OCI-LY1 (cell line): ENCODE measurements around the gene MPPED2.

Source experiments
- H2AFZ ChIP-seq: fragments of 200-600 bp; sonication (generic), shearing (Covaris generic); 2 replicates; pipeline ENCODE4 v1.6.0; 2014; ENCODE audit warnings: antibody characterized with exemption, mild to moderate bottlenecking, low read length
- H3F3A ChIP-seq: fragments of 200-600 bp; sonication (generic), shearing (Covaris generic); 2 replicates; pipeline ENCODE4 v1.6.0; 2014; ENCODE audit warnings: mild to moderate bottlenecking, antibody characterized with exemption, low read length, moderate library complexity; ENCODE audit not compliant: insufficient read depth
- H3K27ac ChIP-seq: fragments of 200-600 bp; sonication (generic); 2 replicates; pipeline ENCODE4 v1.5.1; 2014; ENCODE audit warnings: low read length, mixed run types, mild to moderate bottlenecking, low read depth; ENCODE audit not compliant: poor library complexity, severe bottlenecking
- H3K27me3 ChIP-seq: fragments of 200-600 bp; sonication (generic); 2 replicates; pipeline ENCODE4 v1.6.0; 2014; ENCODE audit warnings: antibody characterized with exemption, mild to moderate bottlenecking, low read length, moderate library complexity; ENCODE audit not compliant: insufficient read depth
- H3K36me3 ChIP-seq: fragments of 200-600 bp; sonication (generic); 2 replicates; pipeline ENCODE4 v1.6.1; 2014; ENCODE audit warnings: mild to moderate bottlenecking, antibody characterized with exemption, low read length, moderate library complexity, mixed read lengths; ENCODE audit not compliant: insufficient read depth
- H3K4me1 ChIP-seq: fragments of 200-600 bp; sonication (generic); 2 replicates; pipeline ENCODE4 v1.5.1; 2014; ENCODE audit warnings: mild to moderate bottlenecking, low read length, moderate library complexity; ENCODE audit not compliant: insufficient read depth, severe bottlenecking
- H3K4me2 ChIP-seq: fragments of 200-600 bp; sonication (generic), shearing (Covaris generic); 2 replicates; pipeline ENCODE4 v1.6.1; 2014; ENCODE audit warnings: low read length
- H3K4me3 ChIP-seq: fragments of 200-600 bp; sonication (generic); 2 replicates; pipeline ENCODE4 v1.5.1; 2014; ENCODE audit warnings: low read length, low read depth, mild to moderate bottlenecking, mixed read lengths; ENCODE audit not compliant: poor library complexity, severe bottlenecking
- H3K79me2 ChIP-seq: fragments of 200-600 bp; shearing (Covaris generic); 2 replicates; pipeline ENCODE4 v1.6.1; 2016; ENCODE audit warnings: mixed run types, low read length, mixed read lengths; ENCODE audit not compliant: insufficient read depth
- H3K9ac ChIP-seq: fragments of 200-600 bp; sonication (generic), shearing (Covaris generic); 2 replicates; pipeline ENCODE4 v1.6.1; 2014; ENCODE audit warnings: mild to moderate bottlenecking, low read length, mixed read lengths
- H3K9me2 ChIP-seq: fragments of 200-600 bp; sonication (generic), shearing (Covaris generic); 2 replicates; pipeline ENCODE4 v1.6.1; 2014; ENCODE audit warnings: low read depth, mild to moderate bottlenecking, low read length, mixed read lengths
- H3K9me3 ChIP-seq: fragments of 200-600 bp; shearing (Covaris generic); 2 replicates; pipeline ENCODE4 v1.6.1; 2014; ENCODE audit warnings: low read length, mixed read lengths
- H4K20me1 ChIP-seq: fragments of 200-600 bp; sonication (generic), shearing (Covaris generic); 2 replicates; pipeline ENCODE4 v1.6.0; 2016; ENCODE audit warnings: mild to moderate bottlenecking, low read length; ENCODE audit not compliant: insufficient read depth
- EZH2 ChIP-seq: fragments of 200-600 bp; sonication (generic), shearing (Covaris generic); IDR thresholded peaks from 2 replicates; pipeline ENCODE4 v1.8.0; 2017; ENCODE audit warnings: borderline replicate concordance, mixed run types, mild to moderate bottlenecking, antibody characterized with exemption, low read length, moderate library complexity, mixed read lengths
- TF ChIP-seq, protein P1 (sequence below): fragments of 200-600 bp; sonication (generic), shearing (Covaris generic); IDR thresholded peaks from 2 replicates; pipeline ENCODE4 v1.5.1; 2017; ENCODE audit warnings: mild to moderate bottlenecking, antibody characterized with exemption, low read length, moderate library complexity, mixed read lengths

Gene MPPED2

DNA sequence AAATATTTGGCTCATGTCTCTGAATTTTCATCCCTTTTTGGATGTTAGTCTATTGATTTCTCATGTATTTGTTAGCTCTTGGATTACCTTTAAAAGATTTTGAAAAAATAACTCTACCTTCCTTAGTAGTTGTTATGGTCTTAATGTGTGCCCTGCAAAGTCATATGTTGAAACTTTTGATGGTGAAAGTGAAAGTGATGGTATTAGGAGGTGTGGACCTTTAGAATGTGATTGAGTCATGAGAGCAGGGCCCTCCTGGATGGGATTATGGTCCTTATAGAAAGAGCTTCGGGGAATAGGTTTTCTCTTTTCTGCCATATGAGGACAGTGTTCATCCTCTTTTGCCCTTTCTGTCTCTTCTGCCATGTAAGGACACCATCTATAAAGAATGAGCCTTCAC lies 33.6 kb upstream of the MPPED2 start:
- TF ChIP-seq, protein P1, sequence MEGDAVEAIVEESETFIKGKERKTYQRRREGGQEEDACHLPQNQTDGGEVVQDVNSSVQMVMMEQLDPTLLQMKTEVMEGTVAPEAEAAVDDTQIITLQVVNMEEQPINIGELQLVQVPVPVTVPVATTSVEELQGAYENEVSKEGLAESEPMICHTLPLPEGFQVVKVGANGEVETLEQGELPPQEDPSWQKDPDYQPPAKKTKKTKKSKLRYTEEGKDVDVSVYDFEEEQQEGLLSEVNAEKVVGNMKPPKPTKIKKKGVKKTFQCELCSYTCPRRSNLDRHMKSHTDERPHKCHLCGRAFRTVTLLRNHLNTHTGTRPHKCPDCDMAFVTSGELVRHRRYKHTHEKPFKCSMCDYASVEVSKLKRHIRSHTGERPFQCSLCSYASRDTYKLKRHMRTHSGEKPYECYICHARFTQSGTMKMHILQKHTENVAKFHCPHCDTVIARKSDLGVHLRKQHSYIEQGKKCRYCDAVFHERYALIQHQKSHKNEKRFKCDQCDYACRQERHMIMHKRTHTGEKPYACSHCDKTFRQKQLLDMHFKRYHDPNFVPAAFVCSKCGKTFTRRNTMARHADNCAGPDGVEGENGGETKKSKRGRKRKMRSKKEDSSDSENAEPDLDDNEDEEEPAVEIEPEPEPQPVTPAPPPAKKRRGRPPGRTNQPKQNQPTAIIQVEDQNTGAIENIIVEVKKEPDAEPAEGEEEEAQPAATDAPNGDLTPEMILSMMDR, result no peak
- no peak for TF ChIP-seq EZH2
- no peaks in the 10 kb centered on the region for H3K9me3 ChIP-seq
- no peak overlapping the region for H3K27ac ChIP-seq
- no peaks in the 10 kb centered on the region for H3K27me3 ChIP-seq
- H3F3A ChIP-seq, result no peaks in the 10 kb centered on the region
- H3K9ac ChIP-seq, result no peak overlapping the region
- no peaks in the 10 kb centered on the region for H3K79me2 ChIP-seq
- H3K36me3 ChIP-seq, result no peaks in the 10 kb centered on the region
- no peak overlapping the region for H2AFZ ChIP-seq
- H3K4me1 ChIP-seq, result no peaks in the 10 kb centered on the region
- no peak overlapping the region for H3K4me2 ChIP-seq
- no peaks in the 10 kb centered on the region for H3K9me2 ChIP-seq
- no peak overlapping the region for H3K4me3 ChIP-seq
- no peaks in the 10 kb centered on the region for H4K20me1 ChIP-seq

- Histone ChIP-seq H3K9me3 (no peaks in the 10 kb centered on the region), H3K4me1 (no peaks in the 10 kb centered on the region), H3K9me2 (no peaks in the 10 kb centered on the region), H2AFZ (no peak overlapping the region), H3F3A (no peaks in the 10 kb centered on the region), H3K27me3 (no peaks in the 10 kb centered on the region), H3K79me2 (no peaks in the 10 kb centered on the region), H4K20me1 (no peaks in the 10 kb centered on the region), H3K4me3 (no peak overlapping the region), H3K4me2 (no peak overlapping the region), H3K27ac (no peak overlapping the region), H3K36me3 (no peaks in the 10 kb centered on the region), H3K9ac (no peak overlapping the region)
- no peak for TF ChIP-seq EZH2
- TF ChIP-seq, protein P1, result no peak
These were observed 31.6 kb upstream of the MPPED2 start for GRCh38 chr11:30617762-30618161.

DNA sequence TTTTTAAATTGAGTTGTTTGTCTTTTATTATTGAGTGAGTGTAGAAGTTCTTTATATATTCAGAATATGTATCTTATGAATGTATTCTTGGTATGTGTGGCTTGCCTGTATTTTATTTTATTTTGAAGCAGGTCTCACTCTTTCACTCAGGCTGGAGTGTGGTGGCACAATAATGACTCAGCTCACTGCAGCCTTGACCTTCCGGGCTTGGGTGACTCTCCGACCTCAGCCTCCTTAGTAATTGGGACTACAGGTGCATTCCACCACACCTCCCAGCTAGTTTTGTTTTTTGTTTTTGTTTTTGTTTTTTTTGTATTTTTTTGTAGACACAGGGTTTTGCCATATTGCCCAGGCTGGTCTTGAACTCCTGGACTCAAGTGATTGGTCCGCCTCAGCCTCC lies 24.5 kb upstream of the MPPED2 start:
- H3K9me3 ChIP-seq, result no peaks in the 10 kb centered on the region
- TF ChIP-seq, protein P1, result no peak
- H3K9me2 ChIP-seq, result no peaks in the 10 kb centered on the region; the same call in 1 of the 2 replicates

More for the DNA sequence above, 24.5 kb upstream of the MPPED2 start:
- no peak overlapping the region for H3K4me3 ChIP-seq
- no peak overlapping the region for H3K27ac ChIP-seq
- H3K79me2 ChIP-seq, result no peaks in the 10 kb centered on the region
- H3K36me3 ChIP-seq, result no peaks in the 10 kb centered on the region
- H2AFZ ChIP-seq, result no peak overlapping the region
- H4K20me1 ChIP-seq, result no peaks in the 10 kb centered on the region
- H3K4me1 ChIP-seq, result no peaks in the 10 kb centered on the region
- H3K9ac ChIP-seq, result no peak overlapping the region
- H3K4me2 ChIP-seq, result no peak overlapping the region
- no peaks in the 10 kb centered on the region for H3F3A ChIP-seq
- no peaks in the 10 kb centered on the region for H3K27me3 ChIP-seq
